Lower leg skin (tissue), 3 donors: Measurements from ENCODE around the gene DOCK9.

Experiments used
- POLR2A ChIP-seq, 2 donors: fragments of 450-650 bp; IDR thresholded peaks; one replicate each; pipeline ENCODE4 v1.6.1; 2016 to 2017; ENCODE audit warnings: antibody characterized with exemption in 2 of 2, mild to moderate bottlenecking in 1 of 2, moderate library complexity in 1 of 2
- TF ChIP-seq, protein P1 (sequence below), 3 donors: fragments of 450-650 bp; IDR thresholded peaks; one replicate each; pipeline ENCODE4 v1.5.1; 2016; ENCODE audit warnings: antibody characterized with exemption in 3 of 3, mild to moderate bottlenecking in 3 of 3, moderate library complexity in 2 of 3

DNA sequence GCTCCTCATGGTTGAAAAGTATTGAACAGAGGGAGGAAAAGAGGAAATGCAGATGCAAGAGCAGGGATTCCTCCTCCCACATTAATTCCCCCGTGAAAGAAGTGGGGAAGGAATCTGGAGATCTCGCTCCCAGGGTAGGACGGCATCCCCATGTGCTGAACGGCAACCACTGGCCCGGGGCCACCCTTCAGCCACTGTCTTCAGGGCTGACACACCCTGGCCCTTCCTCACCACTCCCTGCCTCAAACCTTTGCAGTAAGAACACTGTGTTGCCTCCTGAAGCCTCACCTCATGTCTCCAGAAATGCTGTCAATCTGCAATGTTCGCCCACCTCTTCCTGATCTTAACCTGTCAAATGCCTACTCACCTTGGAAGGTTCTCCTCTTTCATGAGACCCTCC is 10.9 kb upstream of the DOCK9 start:
- TF ChIP-seq, protein P1, sequence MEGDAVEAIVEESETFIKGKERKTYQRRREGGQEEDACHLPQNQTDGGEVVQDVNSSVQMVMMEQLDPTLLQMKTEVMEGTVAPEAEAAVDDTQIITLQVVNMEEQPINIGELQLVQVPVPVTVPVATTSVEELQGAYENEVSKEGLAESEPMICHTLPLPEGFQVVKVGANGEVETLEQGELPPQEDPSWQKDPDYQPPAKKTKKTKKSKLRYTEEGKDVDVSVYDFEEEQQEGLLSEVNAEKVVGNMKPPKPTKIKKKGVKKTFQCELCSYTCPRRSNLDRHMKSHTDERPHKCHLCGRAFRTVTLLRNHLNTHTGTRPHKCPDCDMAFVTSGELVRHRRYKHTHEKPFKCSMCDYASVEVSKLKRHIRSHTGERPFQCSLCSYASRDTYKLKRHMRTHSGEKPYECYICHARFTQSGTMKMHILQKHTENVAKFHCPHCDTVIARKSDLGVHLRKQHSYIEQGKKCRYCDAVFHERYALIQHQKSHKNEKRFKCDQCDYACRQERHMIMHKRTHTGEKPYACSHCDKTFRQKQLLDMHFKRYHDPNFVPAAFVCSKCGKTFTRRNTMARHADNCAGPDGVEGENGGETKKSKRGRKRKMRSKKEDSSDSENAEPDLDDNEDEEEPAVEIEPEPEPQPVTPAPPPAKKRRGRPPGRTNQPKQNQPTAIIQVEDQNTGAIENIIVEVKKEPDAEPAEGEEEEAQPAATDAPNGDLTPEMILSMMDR (IDR thresholded peaks at IDR 0.05): no peak
- TF ChIP-seq POLR2A (IDR thresholded peaks at IDR 0.05): no peak
